ENCODE data around the gene AKAIN1.

GRCh38 chr18:5195656-5196055 is 1.4 kb downstream of the AKAIN1 start:
- TF ChIP-seq CTCF (IDR thresholded peaks at IDR 0.05; ENCODE audit: poor library complexity) (no peak), EZH2 (IDR thresholded peaks at IDR 0.05; ENCODE audit: borderline replicate concordance) (no peak)

Data from hepatocyte (in vitro differentiated cells).